Measurements from ENCODE around the gene AHSA1.

DNA sequence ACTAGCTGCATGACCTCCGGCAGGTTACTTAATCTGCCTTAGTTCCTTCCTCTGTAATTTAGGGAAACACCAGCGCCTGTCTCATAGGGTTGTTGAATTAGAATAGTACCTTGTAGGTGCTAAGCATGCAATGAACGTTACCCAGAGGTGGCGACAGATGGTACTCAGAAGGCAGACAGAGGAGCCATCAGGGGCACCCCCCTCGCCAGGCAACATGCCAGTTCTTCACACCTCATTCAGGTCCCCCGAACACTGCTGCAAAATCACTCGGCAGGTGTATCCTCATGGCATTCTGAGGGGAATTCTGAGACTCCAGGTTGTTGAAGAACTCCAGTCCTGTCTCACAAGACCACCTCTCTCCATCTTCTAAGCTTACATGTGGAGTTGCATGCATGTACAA is 30.7 kb downstream of the AHSA1 start:
- TF ChIP-seq, protein P1, sequence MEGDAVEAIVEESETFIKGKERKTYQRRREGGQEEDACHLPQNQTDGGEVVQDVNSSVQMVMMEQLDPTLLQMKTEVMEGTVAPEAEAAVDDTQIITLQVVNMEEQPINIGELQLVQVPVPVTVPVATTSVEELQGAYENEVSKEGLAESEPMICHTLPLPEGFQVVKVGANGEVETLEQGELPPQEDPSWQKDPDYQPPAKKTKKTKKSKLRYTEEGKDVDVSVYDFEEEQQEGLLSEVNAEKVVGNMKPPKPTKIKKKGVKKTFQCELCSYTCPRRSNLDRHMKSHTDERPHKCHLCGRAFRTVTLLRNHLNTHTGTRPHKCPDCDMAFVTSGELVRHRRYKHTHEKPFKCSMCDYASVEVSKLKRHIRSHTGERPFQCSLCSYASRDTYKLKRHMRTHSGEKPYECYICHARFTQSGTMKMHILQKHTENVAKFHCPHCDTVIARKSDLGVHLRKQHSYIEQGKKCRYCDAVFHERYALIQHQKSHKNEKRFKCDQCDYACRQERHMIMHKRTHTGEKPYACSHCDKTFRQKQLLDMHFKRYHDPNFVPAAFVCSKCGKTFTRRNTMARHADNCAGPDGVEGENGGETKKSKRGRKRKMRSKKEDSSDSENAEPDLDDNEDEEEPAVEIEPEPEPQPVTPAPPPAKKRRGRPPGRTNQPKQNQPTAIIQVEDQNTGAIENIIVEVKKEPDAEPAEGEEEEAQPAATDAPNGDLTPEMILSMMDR (IDR thresholded peaks at IDR 0.05; ENCODE audit: poor library complexity, severe bottlenecking) = no peak
- TF ChIP-seq RAD21 (conservative IDR thresholded peaks at IDR 0.05) = no peak
- TF ChIP-seq TAF1 (IDR thresholded peaks at IDR 0.05; ENCODE audit: low read depth) = no peak
- TF ChIP-seq MXI1 (conservative IDR thresholded peaks at IDR 0.05; ENCODE audit: poor library complexity, severe bottlenecking) = no peak
- TF ChIP-seq POLR2AphosphoS5 (IDR thresholded peaks at IDR 0.05) = no peak
- TF ChIP-seq, protein P2, sequence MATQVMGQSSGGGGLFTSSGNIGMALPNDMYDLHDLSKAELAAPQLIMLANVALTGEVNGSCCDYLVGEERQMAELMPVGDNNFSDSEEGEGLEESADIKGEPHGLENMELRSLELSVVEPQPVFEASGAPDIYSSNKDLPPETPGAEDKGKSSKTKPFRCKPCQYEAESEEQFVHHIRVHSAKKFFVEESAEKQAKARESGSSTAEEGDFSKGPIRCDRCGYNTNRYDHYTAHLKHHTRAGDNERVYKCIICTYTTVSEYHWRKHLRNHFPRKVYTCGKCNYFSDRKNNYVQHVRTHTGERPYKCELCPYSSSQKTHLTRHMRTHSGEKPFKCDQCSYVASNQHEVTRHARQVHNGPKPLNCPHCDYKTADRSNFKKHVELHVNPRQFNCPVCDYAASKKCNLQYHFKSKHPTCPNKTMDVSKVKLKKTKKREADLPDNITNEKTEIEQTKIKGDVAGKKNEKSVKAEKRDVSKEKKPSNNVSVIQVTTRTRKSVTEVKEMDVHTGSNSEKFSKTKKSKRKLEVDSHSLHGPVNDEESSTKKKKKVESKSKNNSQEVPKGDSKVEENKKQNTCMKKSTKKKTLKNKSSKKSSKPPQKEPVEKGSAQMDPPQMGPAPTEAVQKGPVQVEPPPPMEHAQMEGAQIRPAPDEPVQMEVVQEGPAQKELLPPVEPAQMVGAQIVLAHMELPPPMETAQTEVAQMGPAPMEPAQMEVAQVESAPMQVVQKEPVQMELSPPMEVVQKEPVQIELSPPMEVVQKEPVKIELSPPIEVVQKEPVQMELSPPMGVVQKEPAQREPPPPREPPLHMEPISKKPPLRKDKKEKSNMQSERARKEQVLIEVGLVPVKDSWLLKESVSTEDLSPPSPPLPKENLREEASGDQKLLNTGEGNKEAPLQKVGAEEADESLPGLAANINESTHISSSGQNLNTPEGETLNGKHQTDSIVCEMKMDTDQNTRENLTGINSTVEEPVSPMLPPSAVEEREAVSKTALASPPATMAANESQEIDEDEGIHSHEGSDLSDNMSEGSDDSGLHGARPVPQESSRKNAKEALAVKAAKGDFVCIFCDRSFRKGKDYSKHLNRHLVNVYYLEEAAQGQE (IDR thresholded peaks at IDR 0.05; ENCODE audit: borderline replicate concordance) = no peak
- TF ChIP-seq EZH2 (IDR thresholded peaks at IDR 0.05; ENCODE audit: borderline replicate concordance, insufficient read depth, low read length, poor library complexity, severe bottlenecking) = no peak
- no peak for TF ChIP-seq EP300 (conservative IDR thresholded peaks at IDR 0.05; ENCODE audit: poor library complexity, severe bottlenecking)
